Peyer's patch (tissue), 4 donors: ENCODE results near the gene SNAP25. TPM values are rescaled to one million over a fixed set of nuclear protein-coding genes. Genes with fewer than 3 reads are reported as not detected.

Experiments
- DNase-seq, 3 donors: peaks; one replicate each; pipeline ENCODE4 v3.0.0-alpha.2; 2017 to 2019
- H3K27ac ChIP-seq, 4 donors: fragments of 200-600 bp; sonication (generic); one replicate each; pipeline ENCODE4 v1.5.1; 2016 to 2019
- H3K27me3 ChIP-seq, 2 donors: fragments of 200-600 bp; sonication (generic); one replicate each; pipeline ENCODE4 v1.5.1; 2019
- H3K36me3 ChIP-seq, 3 donors: fragments of 200-600 bp; sonication (generic); one replicate each; pipeline ENCODE4 v1.5.1; 2016 to 2019
- H3K4me1 ChIP-seq, 4 donors: fragments of 200-600 bp; sonication (generic); one replicate each; pipeline ENCODE4 v1.5.1; 2016 to 2019
- H3K4me3 ChIP-seq, 4 donors: fragments of 200-600 bp; sonication (generic); 1 replicate in 3 of 4; 2 replicates in 1 of 4; pipeline ENCODE4 v1.5.1; 2016 to 2019; ENCODE audit warnings: mild to moderate bottlenecking in 1 of 4
- H3K9me3 ChIP-seq, 4 donors: fragments of 200-600 bp; sonication (generic); one replicate each; pipeline ENCODE4 v1.5.1; 2016 to 2019; ENCODE audit warnings: mild to moderate bottlenecking in 1 of 4
- POLR2A ChIP-seq, 2 donors: fragments of 450-650 bp; IDR thresholded peaks; one replicate each; pipeline ENCODE4 v1.5.1; 2017; ENCODE audit warnings: antibody characterized with exemption in 2 of 2, mild to moderate bottlenecking in 2 of 2, moderate library complexity in 2 of 2
- total RNA-seq, 4 donors: library from RNA; depleted of rRNA; stranded (reverse); fragments of >200 nt; gene quantifications; one replicate each; pipeline ENCODE4 v1.1.0, GENCODE V29; 2016
- TF ChIP-seq, protein P1 (sequence below), 6 experiments: fragments of 450-650 bp in 4 of 6; fragments of 200-600 bp in 2 of 6; sonication (generic) in 1 of 6; IDR thresholded peaks; one replicate each; pipeline ENCODE4 v1.5.1; 2017 to 2019; ENCODE audit warnings: antibody characterized with exemption in 6 of 6, mild to moderate bottlenecking in 3 of 6, moderate library complexity in 1 of 6

SNAP25 gene
- total RNA-seq, 4 donors from 2014 or later: 1.2 to 2.5 (median 1.6) TPM; not detected in 1

DNA sequence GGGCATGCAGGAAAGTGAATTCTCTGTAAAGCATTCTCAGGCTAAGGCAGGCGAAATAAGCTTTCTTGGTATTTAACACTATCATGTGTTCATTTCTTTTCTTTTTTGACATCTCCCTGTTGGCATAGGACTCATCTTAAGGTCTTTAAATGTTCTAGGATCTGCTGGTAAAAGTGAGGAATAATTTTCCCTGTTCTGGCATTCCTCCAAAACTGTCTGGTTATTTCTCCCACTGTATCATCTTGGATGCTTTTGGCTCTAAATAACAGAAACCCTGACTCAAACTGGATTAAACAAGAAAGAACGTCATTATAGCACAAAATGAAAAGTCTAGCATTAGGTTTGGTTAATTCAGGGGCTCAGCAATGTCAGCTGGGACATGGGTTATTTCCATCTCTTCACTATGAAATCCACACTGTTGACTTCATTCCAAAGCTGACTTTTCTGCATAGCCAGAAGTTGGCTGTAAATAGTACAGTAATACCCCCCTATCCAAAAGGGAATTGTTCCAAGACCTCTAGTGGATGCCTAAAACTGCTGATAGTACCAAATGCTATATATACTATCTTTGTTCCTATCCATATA lies 37.9 kb upstream of the SNAP25 start:
- no peak overlapping the region for H3K27ac ChIP-seq
- TF ChIP-seq, protein P1, sequence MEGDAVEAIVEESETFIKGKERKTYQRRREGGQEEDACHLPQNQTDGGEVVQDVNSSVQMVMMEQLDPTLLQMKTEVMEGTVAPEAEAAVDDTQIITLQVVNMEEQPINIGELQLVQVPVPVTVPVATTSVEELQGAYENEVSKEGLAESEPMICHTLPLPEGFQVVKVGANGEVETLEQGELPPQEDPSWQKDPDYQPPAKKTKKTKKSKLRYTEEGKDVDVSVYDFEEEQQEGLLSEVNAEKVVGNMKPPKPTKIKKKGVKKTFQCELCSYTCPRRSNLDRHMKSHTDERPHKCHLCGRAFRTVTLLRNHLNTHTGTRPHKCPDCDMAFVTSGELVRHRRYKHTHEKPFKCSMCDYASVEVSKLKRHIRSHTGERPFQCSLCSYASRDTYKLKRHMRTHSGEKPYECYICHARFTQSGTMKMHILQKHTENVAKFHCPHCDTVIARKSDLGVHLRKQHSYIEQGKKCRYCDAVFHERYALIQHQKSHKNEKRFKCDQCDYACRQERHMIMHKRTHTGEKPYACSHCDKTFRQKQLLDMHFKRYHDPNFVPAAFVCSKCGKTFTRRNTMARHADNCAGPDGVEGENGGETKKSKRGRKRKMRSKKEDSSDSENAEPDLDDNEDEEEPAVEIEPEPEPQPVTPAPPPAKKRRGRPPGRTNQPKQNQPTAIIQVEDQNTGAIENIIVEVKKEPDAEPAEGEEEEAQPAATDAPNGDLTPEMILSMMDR (IDR thresholded peaks at IDR 0.05): no peak
- no peak for TF ChIP-seq POLR2A (IDR thresholded peaks at IDR 0.05)
- no peaks in the 10 kb centered on the region for H3K36me3 ChIP-seq
- DNase-seq: no peak
- no peak overlapping the region for H3K4me3 ChIP-seq
- no peaks in the 10 kb centered on the region for H3K4me1 ChIP-seq
- H3K9me3 ChIP-seq: no peaks in the 10 kb centered on the region
- H3K27me3 ChIP-seq: no peaks in the 10 kb centered on the region

DNA sequence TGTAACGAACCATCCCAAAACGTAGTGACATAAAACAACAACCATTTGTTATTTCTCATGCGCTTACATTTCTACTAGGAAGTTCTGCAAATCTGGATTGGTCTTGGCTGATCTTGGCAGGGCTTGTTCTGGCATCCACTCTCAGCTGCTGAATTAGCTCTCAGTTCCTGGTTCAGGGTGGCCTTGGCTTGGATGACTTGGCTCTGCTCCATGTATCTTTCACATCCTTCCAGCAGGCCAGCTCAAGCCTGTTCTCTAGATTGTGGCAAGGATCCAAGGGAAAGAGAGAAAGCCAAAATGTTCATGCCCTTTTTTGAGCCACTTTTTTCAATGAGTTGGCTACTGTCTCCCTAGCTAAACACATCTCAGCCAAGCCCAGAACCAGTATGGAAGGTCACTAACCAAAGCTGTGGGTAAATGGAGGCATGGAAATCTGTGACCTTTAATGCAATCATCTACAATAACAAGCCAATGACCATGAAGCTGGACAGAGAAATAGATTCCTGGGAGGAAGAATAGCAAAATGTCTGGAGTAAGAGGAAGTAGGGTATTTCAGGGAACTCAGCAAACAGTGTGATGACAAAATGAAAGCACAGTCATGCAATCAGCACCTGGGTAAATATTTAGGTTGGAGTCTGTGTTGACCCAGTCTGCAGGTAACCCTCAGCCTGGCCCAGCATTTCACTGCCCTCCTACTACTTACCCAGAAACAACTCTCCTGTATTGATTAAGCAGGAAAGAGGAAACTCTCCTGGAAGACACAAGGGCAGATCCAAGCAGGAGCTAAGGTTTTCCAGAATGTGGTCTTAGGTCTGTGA lies 32.7 kb upstream of the SNAP25 start:
- Histone ChIP-seq H3K4me1 (no peaks in the 10 kb centered on the region), H3K27ac (no peak overlapping the region), H3K9me3 (no peaks in the 10 kb centered on the region), H3K27me3 (no peaks in the 10 kb centered on the region), H3K36me3 (no peaks in the 10 kb centered on the region), H3K4me3 (no peak overlapping the region)
- TF ChIP-seq, protein P1 (IDR thresholded peaks at IDR 0.05): no peak
- TF ChIP-seq POLR2A (IDR thresholded peaks at IDR 0.05): no peak
- DNase-seq: no peak

DNA sequence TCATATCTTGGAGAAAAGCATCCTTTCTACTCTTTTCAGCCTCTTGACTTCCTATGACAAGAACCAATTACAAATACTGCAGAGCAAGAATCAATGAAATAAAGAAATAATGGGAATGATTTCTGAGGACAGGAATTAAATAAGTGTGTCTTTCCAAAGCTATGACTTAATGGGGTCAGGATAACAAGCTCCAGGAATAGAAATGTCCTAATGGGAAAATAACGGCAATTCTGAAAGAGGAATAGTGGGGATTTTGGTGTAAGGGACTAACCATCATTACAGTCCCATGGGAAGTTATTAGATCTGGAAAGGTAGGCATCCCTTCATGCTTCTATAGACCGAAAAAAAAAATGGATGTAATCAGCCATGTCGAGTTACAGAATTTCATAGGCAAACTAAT lies 28.2 kb upstream of the SNAP25 start:
- Histone ChIP-seq H3K9me3 (no peaks in the 10 kb centered on the region), H3K27ac (no peak overlapping the region), H3K36me3 (no peaks in the 10 kb centered on the region), H3K27me3 (no peaks in the 10 kb centered on the region), H3K4me3 (no peak overlapping the region), H3K4me1 (no peaks in the 10 kb centered on the region)
- TF ChIP-seq POLR2A (IDR thresholded peaks at IDR 0.05): no peak
- TF ChIP-seq, protein P1 (IDR thresholded peaks at IDR 0.05): no peak
- DNase-seq: no peak

DNA sequence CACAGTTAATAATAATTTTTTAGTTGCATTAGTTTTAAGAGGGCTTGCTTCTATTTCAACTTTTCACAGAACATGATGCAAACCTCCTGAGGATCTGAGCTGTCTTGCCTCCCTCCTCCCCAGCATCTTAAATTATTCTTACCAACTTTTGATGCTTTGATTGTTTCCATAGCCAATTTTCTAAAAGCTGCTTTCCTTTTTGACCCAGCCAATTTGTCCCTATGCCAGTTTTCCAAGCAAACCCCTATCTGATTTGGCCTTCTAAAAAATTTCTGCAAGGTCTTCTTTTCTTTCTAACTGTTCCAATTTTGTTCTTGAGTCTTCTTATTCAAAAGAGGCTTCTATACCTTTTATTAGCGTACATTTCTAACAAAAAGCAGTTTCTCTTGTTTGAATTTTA lies 26.5 kb upstream of the SNAP25 start:
- TF ChIP-seq, protein P1 (IDR thresholded peaks at IDR 0.05): no peak
- TF ChIP-seq POLR2A (IDR thresholded peaks at IDR 0.05): no peak
- Histone ChIP-seq H3K27ac (no peak overlapping the region), H3K4me3 (no peak overlapping the region), H3K4me1 (no peaks in the 10 kb centered on the region), H3K36me3 (no peaks in the 10 kb centered on the region), H3K9me3 (no peaks in the 10 kb centered on the region), H3K27me3 (no peaks in the 10 kb centered on the region)
- DNase-seq: no peak

DNA sequence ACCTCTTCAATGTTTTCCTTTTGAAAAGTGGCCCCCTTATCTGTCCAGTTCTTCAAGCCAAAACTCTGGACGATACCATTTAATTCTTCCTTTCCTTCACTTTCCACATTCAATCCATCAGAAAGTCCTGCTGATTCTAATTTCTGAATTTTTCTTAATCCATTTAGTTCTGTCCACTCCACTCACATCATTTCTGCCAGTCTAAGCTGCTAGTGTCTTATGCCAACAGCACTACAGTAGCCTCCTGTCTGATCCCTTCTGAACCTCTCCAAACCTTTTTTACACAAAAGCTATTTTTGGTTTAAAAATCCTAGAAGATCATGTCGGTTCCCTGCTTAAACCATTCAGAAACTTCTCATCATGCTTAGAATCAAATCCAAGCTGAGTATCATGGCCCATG lies 24.5 kb upstream of the SNAP25 start:
- Histone ChIP-seq H3K4me1 (no peaks in the 10 kb centered on the region), H3K4me3 (no peak overlapping the region), H3K36me3 (no peaks in the 10 kb centered on the region), H3K27ac (no peak overlapping the region), H3K9me3 (no peaks in the 10 kb centered on the region), H3K27me3 (no peaks in the 10 kb centered on the region)
- TF ChIP-seq, protein P1 (IDR thresholded peaks at IDR 0.05): no peak
- no peak for TF ChIP-seq POLR2A (IDR thresholded peaks at IDR 0.05)
- DNase-seq: no peak
